Uterus (tissue), 2 donors: Measurements from ENCODE around the gene CHCHD10.

Experiments used
- CTCF ChIP-seq, 4 experiments: fragments of 200-600 bp in 2 of 4; fragments of 450-650 bp in 2 of 4; sonication (generic) in 2 of 4; IDR thresholded peaks; one replicate each; pipeline ENCODE4 v1.5.1; 2016 to 2019; ENCODE audit warnings: antibody characterized with exemption in 4 of 4, mild to moderate bottlenecking in 2 of 4, moderate library complexity in 1 of 4
- POLR2A ChIP-seq, 2 donors: fragments of 450-650 bp; IDR thresholded peaks; one replicate each; pipeline ENCODE4 v1.6.1; 2016; ENCODE audit warnings: antibody characterized with exemption in 2 of 2, mild to moderate bottlenecking in 1 of 2, moderate library complexity in 1 of 2

- TF ChIP-seq CTCF (IDR thresholded peaks at IDR 0.05) (no peak), POLR2A (IDR thresholded peaks at IDR 0.05) (no peak)
Measured at GRCh38 chr22:23749841-23750301, 17.9 kb downstream of the CHCHD10 start.
